Activated T-cell treated with anti-CD3 and anti-CD28 coated beads, Interleukin-2, amount 50 U/mL, for 48 hours (primary cell): Measurements from ENCODE around the gene SELPLG.
"Not testable (repeated sequence)": the region's sequence is repeated elsewhere in the genome, so short reads cannot be mapped to it uniquely, and the experiment has no call there.

Source experiments
- DNase-seq, 2 experiments: peaks; one replicate each; pipeline ENCODE4 v3.0.0-alpha.2; 2020

Gene SELPLG, protein sequence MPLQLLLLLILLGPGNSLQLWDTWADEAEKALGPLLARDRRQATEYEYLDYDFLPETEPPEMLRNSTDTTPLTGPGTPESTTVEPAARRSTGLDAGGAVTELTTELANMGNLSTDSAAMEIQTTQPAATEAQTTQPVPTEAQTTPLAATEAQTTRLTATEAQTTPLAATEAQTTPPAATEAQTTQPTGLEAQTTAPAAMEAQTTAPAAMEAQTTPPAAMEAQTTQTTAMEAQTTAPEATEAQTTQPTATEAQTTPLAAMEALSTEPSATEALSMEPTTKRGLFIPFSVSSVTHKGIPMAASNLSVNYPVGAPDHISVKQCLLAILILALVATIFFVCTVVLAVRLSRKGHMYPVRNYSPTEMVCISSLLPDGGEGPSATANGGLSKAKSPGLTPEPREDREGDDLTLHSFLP

DNA sequence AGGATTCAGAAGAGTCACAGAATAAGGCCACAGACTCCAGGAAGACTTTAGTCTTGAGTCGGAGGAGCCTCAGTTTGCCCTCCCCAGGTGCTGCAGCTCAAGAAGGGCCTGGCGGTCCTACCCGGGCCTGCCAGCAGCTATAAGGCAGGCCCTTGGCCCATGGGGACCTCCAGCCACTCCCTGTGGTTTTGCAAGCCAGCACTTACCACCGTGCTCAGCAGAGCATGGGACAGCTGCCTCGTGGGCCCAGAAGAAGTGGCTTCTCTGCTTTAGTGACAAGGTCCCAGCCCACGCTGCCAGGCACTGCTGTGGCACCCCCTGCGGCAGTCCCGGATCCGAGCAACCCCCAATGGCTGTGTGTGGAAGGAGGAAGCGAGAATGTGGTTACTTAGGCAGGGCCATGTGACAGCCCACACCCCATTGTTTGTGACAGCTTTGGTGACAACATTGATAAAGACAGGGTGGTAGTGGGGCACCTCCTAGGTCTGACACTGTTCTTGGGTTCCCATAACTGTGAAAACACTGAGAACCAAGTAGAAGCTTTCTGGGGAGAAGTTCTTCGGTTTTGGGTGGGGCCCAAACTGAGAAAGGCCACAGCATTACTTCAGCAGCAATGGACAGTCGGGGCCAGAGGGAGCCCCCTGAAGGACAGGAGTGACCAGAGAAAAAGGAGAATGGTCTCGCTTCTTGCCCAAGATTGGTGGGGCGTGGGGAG, at the start of gene SELPLG:
Gene SELPLG, minus strand, starts transcription at position 361 of the 715 bp plus-strand sequence. CDS start 9,587 bp downstream, outside the sequence.
- DNase-seq = peak; percentile 86 to 89

DNA sequence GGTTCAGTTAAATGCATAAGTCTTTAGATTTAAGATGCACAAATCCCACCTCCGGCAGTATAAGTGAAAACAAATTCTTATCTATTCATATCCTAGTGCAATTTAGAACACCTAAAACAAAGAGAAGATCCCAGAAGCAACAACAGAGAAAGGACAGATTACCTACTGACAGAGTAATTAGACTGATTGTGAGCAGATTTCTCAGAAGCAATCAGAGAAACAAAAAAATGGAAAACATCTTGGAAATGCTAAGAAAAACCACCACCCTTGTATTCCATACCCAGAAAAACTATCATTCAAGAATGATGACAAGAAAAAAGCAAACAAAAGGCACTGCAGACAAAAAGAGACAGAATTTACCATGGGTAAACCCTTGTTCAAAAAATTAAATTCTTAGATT, 47.6 kb upstream of the SELPLG start:
- DNase-seq = no peak

DNA sequence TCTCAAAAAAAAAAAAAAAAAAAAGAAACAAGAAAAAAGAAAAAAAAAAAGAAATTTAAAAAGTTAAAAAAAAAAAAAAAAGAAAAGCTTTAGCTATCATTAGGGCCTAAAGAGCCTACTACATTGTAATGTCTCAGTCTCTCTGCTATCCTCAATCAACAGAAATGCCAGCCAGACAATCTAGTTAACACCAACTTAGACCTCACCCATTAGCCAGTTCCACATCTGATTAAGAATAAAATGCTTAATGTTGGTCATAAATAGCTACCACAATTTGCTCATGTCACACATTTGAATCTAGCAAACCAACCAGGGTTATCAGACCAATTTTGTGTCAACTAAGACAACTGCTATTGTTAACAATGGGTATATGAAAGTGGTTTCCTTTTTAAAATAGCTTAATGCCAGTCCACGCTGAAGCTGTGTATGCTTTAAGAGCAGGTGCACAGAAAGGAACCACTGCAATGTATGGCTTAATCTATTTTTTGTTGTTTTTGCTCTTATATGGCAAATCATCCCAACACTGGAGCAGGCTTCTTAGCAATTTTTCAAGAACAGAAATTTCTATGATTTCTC, 45.5 kb upstream of the SELPLG start:
- no peak for DNase-seq

DNA sequence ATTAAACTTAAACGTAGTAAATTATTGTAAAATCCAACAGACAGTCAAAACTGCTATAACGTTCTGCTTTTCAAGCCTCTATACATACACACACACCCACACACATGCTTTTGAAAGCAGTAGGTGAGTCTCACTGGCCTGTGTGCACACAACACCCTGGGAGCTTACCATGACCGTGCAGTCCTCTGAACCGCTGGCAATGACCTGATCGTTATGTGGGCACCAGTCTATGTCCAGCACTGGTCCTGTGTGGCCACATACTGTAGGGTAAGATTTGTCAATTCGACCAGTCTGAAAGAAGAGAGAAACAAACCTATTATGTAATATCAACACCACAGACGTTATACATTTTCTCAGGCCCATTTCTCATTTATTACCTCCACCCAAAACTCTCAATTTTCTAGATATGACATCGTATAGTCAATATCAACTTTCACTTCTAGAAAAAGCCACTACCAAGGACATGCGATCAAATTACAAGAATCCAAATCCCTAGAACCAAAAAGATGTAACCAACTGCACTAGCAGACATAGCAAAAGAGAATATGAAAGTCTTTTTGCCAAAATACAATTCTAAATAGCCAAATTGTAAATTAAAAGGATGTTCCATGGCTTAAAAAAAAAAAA, 44.5 kb upstream of the SELPLG start:
- no peak for DNase-seq

DNA sequence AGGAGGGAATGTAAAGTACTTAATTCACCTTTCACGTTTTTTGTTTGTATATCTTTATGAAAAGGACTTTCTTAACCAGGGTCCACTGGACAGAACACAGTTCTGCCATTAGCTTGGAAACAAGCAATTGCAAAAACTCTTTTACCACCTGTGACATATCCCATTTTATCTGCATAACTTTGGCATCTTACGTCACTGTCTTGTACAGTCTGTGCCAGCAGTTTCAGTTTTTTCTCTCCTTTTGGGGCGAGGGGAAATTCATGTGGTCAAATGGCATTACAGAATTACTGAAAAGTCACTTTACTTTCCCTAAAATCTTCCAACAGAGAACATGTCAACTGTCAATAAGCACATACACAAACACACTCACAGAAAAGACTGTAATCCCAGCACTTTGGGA, 43.7 kb upstream of the SELPLG start:
- no peak for DNase-seq

DNA sequence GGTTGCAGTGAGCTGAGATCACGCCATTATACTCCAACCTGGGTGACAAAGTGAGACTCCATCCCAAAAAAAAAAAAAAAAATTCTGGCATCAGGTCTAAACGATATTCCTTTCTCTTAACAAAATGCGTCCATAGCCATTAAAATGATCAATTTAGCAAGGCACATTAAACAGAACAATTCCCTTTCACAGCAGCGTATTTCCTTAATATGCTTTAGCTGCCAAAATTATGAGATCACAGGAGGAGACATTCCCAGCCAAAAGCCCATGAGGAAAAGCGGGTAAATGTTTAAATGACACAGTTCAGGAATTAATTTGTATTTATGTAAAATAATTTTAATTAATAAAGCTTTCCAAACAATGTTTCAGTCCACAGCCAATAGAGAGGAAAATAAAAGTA, 43.0 kb upstream of the SELPLG start:
- no peak for DNase-seq

DNA sequence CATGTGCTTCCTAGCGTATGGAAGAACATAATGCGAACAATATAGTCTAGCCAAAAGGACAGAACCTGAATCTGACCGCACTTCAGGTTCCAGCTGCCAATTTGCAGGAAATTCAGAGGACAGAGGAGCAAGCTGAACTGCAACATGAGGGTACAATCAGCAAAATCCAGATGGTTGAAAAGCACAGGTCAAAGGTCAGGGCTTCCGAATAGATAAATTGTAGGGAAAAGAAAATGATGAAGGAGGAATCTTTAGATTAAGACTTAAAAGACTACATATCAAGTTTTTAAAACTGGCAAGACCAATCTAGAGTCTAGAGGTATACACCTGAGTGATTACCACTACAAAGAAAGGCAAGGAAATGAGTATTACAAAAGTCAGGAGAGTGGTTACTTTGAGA, 42.1 kb upstream of the SELPLG start:
- no peak for DNase-seq

DNA sequence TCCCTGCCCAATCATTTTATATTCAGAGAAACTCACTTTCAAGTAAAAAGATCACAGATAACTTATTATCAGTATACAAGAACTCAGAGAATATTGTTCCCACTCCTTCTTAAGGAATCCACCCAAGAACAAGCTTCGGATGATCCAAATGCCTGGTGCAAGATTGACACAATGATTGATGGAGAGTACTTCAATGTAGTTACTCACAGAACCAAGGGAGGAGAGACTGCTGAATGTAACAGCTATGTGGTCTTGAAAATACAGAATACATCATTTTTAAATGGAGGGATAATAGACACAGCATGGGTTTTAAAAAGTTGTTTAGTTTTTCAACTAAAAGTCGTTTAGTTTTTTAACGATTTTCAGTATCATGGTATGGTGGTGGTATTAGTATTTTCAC, 38.4 kb upstream of the SELPLG start:
- no peak for DNase-seq

DNA sequence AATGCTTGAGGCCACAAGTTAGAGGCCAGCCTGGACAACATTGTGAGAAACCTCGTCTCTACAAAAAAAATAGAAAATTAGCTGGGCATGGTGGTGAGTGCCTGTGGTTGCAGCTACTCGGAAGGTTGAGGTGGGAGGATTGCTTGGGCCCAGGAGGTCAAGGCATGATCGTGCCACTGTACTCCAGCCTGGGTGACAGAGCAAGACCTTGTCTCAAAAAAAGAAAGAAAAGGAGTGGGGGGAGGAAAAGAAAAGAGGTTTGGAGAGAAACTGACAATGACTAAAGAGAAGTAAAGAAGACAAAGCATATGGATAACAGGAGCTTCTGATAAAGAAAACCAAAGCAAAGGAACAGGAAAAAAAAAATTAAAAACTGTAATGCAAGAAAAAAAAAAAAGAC, 37.4 kb upstream of the SELPLG start:
- DNase-seq = no peak

DNA sequence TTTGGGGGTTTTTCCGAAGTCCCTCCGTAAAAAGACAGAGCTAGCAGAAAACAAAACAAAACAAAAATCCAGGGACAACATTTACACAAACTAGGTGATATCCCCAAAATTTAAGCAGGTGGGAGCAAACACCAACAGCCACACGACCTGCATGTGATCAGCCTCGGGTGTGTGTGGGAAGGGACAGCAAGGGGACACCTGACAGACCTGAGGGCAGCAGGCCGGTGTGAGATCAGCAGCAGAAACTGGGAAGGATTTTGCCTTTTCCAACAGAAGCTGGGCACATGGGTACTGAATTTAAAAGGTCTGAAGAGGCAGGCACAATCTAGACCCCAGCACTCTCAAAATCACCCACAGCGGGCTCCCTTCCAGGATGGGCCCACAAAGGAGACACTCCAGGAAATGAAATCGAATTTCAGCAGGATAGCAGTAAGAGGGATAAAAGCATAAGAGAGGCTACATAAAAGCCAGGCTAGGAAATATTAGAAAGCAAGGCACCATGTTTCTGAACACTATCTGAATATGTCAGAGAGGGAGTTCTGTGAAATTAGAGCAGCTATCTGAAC, 36.5 kb upstream of the SELPLG start:
- no peak for DNase-seq

DNA sequence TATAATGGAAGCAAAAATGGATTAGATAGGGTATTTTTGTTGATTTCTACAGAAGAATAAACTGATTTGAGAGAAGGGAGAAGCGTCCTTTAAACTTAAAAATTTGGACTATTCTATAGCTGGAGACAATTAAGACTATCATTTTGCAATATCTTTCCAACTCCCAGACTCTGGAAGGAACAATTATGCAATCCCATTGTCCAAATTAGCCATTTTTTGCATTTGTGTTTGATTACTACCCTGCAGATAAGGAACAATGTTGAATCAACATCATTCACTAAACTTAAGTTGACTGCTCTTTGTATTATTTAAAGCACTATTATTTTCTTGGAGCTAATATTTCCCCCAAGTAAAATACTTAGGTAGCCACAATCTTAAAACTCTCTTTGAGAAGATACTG, 34.8 kb upstream of the SELPLG start:
- no peak for DNase-seq

DNA sequence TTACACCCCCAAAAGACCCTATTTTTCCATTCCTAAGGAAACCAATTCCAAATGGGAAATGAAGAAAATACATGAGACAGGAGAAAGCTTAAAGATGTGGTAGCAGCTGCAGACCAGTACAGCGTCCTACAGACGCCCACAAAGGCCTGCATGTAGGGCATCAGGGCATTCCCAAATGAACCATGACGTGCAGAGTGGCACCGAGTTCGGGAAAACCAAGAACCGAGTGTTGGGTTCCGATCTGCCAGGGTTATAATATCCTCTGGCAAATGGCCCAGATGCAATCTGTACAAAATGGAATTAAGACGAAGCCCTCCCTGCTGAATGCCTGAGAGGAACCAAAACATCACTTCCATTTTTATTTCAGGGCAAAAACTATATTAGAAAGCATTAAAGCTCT, 34.4 kb upstream of the SELPLG start:
- DNase-seq = no peak

DNA sequence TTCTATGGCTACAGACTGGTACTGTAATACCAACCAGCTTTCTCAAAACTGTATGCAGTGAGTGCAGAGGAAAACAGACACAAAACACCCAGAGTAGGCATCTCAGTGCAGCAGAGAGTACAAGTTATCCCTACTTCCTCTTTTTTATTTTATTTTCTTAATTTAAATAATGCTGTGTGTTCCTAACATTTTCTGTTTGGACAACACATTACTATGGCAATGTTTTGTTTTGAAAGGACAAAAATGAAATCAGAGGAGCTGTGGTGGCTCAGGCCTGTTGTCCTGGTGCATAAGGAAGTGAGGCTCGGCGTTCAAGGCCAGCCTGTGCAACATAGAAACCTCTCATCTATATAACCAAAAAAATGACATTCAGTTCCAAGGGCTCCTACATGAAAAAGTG, 33.7 kb upstream of the SELPLG start:
- no peak for DNase-seq

DNA sequence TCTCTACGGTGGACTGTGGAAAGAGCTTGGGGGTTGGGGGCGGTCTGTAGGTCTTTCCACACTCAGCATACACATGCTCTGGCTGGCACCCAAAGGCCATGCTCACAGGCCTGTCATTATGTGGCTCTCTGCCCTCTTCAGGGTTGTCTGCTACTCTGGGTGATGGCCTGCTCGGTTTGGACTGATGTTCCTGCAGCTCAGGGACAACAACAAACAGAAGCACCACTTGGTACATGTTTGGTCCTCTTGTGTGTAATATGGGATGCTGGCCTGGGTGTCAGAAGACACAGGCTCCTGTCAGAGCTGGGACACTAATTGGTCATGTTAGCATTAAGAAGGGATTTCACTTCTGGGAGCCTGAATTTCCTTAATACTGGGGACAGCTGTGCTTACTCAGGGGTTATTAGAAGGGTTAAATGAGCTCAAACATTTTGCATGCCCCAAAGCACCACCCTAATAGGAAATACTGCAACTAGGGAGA, 32.7 kb upstream of the SELPLG start:
- no peak for DNase-seq

DNA sequence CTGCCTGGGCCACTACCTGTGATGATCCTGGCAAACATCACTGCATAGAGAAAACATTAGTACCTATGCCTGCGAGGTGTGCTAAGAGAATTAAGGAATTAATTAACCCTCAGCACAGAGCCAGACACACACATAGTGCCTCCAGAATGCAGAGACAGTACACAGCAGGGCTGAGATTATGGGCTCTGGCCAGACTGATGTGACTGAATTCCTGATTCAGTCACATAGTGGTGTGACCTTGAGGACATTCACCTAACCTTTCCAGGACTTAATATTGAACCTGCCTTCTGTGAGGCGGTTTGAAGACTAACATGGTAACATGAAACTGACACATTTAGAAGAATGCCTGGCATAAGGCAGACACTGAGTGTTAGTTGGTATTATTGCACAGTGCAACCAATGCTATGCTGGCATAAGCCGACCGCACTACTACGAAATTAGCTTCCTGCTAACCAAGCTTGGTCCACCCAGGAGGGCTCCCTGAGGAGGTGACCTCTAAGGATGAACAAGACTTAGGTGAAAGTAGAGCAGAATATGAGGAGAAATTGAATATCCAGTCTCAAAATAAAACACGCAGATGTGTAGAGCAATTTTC, 32.0 kb upstream of the SELPLG start:
- DNase-seq = no peak

DNA sequence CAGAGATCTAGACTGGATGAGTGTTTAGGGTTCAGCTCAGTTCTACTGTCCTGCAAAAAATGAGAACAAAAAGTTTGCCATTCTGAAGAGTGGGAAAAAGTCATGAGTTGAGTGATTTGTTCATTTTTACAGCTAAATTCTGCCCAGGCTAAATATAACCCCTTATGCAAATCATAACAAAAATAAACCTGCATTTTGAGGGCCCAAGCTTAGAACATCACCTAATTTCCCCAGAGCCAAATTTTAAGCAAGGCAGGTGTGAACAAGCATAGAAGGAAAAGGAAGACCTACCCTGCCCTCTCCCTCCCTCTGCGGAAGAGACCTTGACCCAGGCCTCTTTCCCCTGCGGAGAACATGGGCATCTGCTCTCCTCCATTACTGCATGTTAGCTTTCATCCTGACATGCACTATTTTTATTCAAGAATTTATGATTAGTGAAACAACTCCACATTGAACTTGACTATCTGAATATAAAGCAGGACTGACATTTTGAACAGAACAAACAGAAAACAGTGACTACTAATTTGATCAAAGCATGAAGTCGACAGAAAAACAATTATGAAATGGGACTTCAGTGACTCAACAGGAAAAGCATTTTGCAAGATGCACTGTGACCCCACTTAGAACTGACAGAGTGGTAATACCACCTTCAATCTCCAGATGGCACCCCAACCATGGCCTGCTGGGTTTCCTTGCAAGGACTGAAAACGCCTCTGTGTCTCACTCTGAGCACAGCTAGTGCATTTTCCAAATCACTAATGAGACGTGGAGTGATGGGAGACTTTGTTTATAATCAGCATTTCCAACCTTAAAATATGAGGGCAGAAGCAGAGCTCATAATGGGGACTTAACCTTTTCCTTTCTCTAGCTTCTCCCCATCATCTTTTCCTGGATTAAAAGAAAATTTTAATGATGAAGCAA, 30.9 kb upstream of the SELPLG start:
- DNase-seq = peak; percentile 89 to 91

DNA sequence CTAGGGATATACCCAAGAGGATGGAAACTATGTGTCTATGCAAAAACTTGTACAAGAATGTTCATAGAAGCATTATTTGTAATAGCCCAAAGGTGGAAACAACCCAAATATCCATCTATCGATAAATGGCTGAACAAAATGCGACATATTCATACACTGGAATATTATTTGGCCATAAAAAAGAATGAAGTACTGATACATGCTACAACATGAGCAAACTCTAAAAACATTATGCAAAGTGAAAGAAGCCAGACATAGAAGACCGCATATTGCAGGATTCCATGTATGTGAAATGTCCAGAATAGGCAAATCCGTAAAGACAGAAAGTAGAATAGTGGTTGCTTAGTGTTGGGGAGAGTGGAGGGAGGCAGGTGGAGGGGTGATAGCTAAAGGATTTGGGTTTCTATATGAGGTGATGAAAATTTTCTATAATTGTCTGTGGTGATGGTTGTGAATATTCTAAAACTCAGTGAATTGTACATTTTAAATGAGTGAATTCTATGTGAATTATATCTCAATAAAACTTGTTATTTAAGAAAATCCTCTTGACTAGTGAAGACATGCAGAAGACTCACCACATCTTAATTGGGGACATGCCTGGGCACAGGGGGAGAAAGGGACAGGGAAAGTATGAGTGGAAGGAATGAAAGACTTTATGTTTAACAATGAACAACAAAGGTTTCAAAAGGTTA, 29.8 kb upstream of the SELPLG start:
- no peak for DNase-seq

DNA sequence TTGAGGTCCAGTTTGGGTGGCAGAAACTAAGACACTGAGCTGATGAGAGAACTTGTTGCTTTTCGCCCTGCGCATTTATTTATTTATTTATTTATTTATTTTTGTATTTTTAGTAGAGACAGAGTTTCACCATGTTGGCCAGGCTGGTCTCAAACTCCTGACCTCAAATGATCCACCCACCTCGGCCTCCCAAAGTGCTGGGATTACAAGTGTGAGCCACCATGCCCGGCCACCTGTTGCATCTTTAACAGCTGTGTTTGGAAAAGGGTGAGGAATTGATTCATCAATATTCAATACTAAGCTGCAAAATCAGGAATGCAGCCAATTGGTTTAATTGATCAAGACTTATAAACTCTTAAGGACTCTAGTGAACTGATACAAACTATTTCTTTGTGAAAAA, 24.4 kb upstream of the SELPLG start:
- DNase-seq = not testable (repeated sequence)

DNA sequence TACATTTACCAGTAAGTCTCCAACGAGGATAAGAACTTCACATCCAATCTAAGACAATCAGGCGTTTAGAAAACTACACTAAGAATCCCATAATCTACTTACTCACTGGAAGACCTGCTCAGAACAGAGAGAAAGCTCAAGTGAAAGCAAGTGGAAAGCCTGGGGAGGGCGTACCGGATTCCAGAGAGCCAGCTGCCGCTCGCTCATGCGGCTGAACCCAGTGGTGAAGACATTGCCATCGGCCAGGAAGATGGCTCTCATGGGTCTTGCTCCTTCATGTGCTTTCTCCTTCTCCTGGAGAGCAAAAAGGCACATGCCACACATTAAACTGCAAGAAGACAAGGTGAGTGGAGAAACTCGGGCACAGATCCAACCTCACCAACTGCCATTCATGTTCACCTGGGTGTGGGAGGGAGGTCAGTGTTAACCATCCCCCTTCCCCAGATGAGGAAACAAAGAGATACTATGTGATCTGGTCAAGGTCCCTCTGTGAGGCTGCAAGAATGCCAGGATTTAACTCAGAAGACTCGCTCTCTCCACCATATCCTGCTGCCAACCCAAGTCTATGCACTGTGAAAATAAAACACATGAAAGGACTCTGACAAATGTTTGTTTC, 23.5 kb upstream of the SELPLG start:
- DNase-seq = no peak

DNA sequence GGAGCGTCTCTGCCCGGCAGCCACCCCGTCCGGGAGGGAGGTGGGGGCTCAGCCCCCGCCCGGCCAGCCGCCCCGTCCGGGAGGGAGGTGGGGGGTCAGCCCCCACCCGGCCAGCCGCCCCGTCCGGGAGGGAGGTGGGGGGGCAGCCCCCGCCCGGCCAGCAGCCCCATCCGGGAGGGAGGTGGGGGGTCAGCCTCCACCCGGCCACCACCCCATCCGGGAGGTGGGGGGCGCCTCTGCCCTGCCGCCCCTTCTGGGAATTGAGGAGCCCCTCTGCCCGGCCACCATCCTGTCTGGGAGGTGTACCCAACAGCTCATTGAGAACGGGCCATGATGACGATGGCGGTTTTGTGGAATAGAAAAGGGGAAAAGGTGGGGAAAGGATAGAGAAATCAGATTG, 22.6 kb upstream of the SELPLG start:
- DNase-seq = not testable (repeated sequence)
